ENCODE measurements around the gene SMAD4.
"Not testable (repeated sequence)": the region's sequence is repeated elsewhere in the genome, so short reads cannot be mapped to it uniquely, and the experiment has no call there.

SMAD4 gene
- total RNA-seq: 62.8 to 71.2 (median 63.7) reads per million in 3 donors

DNA sequence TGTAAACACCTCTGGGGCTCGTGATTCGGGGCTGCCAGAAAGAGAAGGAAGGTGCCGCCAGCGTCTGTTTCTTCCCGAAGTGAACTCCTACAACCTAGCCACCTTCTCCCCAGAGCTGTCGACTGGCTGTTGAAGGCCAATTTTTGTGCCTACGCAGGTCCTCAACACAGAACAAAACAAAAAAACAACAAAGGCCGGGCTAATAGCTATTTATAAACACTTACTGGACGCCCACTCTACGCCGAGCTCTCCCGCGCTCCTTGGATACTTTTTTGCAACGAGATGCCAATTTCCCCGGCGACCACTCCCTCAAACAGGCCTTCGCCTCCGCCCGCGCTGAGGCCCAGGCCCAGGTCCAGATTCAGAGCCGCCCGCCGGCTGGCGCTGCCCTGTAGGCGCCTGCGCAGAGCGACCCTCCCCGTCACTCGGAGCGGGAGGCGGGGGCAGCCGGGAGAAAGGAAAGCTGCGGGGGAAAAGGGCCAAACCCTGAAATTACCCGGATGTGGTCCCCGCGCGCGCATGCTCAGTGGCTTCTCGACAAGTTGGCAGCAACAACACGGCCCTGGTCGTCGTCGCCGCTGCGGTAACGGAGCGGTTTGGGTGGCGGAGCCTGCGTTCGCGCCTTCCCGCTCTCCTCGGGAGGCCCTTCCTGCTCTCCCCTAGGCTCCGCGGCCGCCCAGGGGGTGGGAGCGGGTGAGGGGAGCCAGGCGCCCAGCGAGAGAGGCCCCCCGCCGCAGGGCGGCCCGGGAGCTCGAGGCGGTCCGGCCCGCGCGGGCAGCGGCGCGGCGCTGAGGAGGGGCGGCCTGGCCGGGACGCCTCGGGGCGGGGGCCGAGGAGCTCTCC lies at the start of gene SMAD4:
Gene SMAD4 (plus strand): TSS at position 520 of the 843 bp plus-strand sequence. CDS start 16,834 bp downstream, outside the sequence.
- DNase-seq: peak; percentile 95 to 98 (median 98)
- H3K9me3 ChIP-seq (ENCODE audit: control insufficient read depth, low read length): no peaks in the 10 kb centered on the region
- H3K4me1 ChIP-seq (ENCODE audit: control insufficient read depth, insufficient read depth, low read length, poor library complexity, severe bottlenecking): peaks cover 20% of the 10 kb centered on the region
- H3K4me3 ChIP-seq (ENCODE audit: insufficient read depth, low read depth, low read length, poor library complexity, severe bottlenecking): peak within 1 kb of the TSS; percentile 64
- no peaks in the 10 kb centered on the region for H3K27me3 ChIP-seq (replicated peaks; ENCODE audit: control insufficient read depth, insufficient read depth, low read length, poor library complexity, severe bottlenecking)
- no peaks in the 10 kb centered on the region for H3K36me3 ChIP-seq (ENCODE audit: control insufficient read depth, insufficient read depth, low read length)
- H3K27ac ChIP-seq (ENCODE audit: insufficient read depth, low read length, poor library complexity, severe bottlenecking): peak within 1 kb of the TSS; percentile 77

DNA sequence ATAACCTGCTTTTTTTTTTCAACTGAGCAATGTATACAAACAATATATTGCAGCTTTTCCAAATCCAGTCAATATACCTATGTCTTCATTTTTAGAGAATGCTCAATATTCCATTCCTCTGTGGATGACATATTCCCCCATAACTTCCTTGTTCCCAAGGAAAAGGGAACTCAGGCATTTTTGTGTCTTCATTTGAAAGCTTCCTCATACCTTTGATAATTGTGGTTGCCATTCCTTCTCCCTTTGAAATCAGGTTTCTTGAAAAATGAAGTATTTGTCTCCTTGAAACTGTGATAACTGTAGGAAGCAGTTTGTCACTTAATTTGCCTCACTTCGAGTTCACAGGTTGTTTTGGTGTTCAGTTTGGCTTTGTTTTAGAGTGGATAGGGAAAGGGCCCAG lies 48.6 kb upstream of the SMAD4 start:
- Histone ChIP-seq H3K4me3 (ENCODE audit: insufficient read depth, low read depth, low read length, poor library complexity, severe bottlenecking) (no peak overlapping the region), H3K27ac (ENCODE audit: insufficient read depth, low read length, poor library complexity, severe bottlenecking) (no peak overlapping the region), H3K27me3 (replicated peaks; ENCODE audit: control insufficient read depth, insufficient read depth, low read length, poor library complexity, severe bottlenecking) (no peaks in the 10 kb centered on the region), H3K4me1 (ENCODE audit: control insufficient read depth, insufficient read depth, low read length, poor library complexity, severe bottlenecking) (no peaks in the 10 kb centered on the region), H3K9me3 (ENCODE audit: control insufficient read depth, low read length) (peaks cover 3% of the 10 kb centered on the region), H3K36me3 (ENCODE audit: control insufficient read depth, insufficient read depth, low read length) (peaks cover 8% of the 10 kb centered on the region)
- no peak for DNase-seq

DNA sequence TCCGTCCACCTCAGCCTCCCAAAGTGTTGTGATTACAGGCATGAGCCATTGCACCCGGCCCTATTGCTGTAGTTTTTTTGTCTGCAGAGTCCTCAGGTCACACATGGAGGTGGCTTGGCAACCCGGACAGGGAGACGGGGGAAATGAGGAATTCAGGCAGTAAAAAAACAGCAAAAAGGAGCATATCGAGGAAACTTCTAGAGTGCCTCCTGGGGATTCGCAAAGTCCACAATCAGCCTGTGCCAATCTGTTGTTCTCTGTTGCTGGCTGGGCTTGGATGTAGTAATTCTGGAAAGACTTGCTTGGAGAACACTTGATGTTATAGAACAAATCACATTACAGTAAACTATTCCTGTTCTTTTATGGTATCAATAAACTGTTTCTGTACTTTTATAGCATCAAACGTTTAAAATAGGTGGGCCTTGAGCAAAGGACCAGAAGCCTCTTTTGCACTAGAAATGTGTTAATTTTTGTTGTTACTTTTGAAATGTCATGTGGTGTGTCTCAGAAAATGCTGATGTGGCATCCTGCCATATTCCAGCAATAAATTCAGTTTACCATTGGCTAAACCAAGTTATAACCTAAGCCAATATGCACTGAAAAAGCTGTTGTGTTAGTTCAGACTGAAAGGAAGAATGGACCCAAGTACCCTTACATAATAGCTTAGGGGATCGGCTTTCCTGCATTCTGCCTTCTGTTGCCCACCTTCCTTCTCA lies 47.8 kb upstream of the SMAD4 start:
- H3K27ac ChIP-seq (ENCODE audit: insufficient read depth, low read length, poor library complexity, severe bottlenecking): no peak overlapping the region
- peaks cover 2% of the 10 kb centered on the region for H3K9me3 ChIP-seq (ENCODE audit: control insufficient read depth, low read length)
- H3K27me3 ChIP-seq (replicated peaks; ENCODE audit: control insufficient read depth, insufficient read depth, low read length, poor library complexity, severe bottlenecking): no peaks in the 10 kb centered on the region
- H3K4me1 ChIP-seq (ENCODE audit: control insufficient read depth, insufficient read depth, low read length, poor library complexity, severe bottlenecking): no peaks in the 10 kb centered on the region
- DNase-seq: no peak
- peaks cover 7% of the 10 kb centered on the region for H3K36me3 ChIP-seq (ENCODE audit: control insufficient read depth, insufficient read depth, low read length)
- no peak overlapping the region for H3K4me3 ChIP-seq (ENCODE audit: insufficient read depth, low read depth, low read length, poor library complexity, severe bottlenecking)

DNA sequence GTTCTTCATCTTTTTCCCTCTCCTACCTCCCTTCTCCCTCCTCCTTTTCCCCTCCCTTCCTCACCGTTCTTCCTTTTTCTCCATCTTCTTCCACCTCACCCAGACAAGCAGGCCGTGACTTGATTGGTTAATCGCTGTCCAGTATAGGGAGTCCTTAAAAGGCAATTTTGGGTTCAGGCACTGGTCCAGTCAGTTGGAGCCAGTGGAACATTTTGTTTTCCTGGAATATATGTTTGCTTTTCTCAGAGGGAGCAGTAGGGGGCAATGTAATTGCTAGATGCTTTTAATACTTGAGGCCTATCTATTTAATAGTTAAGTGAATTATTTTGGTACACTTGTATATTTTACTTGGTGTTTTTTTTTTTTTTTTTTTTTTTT lies 47.2 kb upstream of the SMAD4 start:
- no peak overlapping the region for H3K27ac ChIP-seq (ENCODE audit: insufficient read depth, low read length, poor library complexity, severe bottlenecking)
- no peaks in the 10 kb centered on the region for H3K27me3 ChIP-seq (replicated peaks; ENCODE audit: control insufficient read depth, insufficient read depth, low read length, poor library complexity, severe bottlenecking)
- no peaks in the 10 kb centered on the region for H3K4me1 ChIP-seq (ENCODE audit: control insufficient read depth, insufficient read depth, low read length, poor library complexity, severe bottlenecking)
- H3K4me3 ChIP-seq (ENCODE audit: insufficient read depth, low read depth, low read length, poor library complexity, severe bottlenecking): no peak overlapping the region
- no peaks in the 10 kb centered on the region for H3K9me3 ChIP-seq (ENCODE audit: control insufficient read depth, low read length)
- H3K36me3 ChIP-seq (ENCODE audit: control insufficient read depth, insufficient read depth, low read length): peaks cover 4% of the 10 kb centered on the region
- no peak for DNase-seq

DNA sequence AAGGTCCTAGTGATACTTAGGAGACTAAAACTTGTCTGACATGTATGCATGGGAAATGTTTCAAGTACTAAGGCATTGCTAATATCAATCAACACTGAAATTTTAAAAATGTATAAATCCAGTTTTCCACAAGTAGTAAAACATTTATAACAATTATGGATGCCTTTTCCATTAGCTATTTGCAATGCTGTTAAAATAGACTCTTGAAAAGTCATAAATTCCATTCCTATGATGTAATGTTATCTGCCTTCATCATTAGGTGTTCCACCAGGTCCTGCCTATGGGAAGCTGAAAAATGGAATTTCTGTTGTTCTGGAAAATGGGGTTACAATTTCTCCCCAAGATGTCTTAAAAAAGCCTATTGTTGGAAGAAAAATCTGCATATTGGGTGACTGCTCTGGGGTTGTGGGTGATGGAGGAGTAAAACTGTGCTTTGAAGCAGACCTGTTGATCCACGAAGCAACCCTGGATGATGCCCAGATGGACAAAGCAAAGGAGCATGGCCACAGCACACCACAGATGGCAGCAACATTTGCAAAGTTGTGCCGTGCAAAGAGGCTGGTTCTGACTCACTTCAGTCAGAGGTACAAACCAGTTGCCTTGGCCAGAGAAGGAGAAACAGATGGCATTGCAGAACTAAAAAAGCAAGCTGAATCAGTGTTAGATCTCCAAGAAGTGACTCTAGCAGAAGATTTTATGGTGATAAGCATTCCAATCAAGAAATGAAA lies 43.5 kb upstream of the SMAD4 start:
- Histone ChIP-seq H3K27ac (ENCODE audit: insufficient read depth, low read length, poor library complexity, severe bottlenecking) (no peak overlapping the region), H3K27me3 (replicated peaks; ENCODE audit: control insufficient read depth, insufficient read depth, low read length, poor library complexity, severe bottlenecking) (no peaks in the 10 kb centered on the region), H3K4me3 (ENCODE audit: insufficient read depth, low read depth, low read length, poor library complexity, severe bottlenecking) (no peak overlapping the region), H3K9me3 (ENCODE audit: control insufficient read depth, low read length) (no peaks in the 10 kb centered on the region), H3K4me1 (ENCODE audit: control insufficient read depth, insufficient read depth, low read length, poor library complexity, severe bottlenecking) (no peaks in the 10 kb centered on the region), H3K36me3 (ENCODE audit: control insufficient read depth, insufficient read depth, low read length) (peaks cover 4% of the 10 kb centered on the region)
- DNase-seq: no peak

DNA sequence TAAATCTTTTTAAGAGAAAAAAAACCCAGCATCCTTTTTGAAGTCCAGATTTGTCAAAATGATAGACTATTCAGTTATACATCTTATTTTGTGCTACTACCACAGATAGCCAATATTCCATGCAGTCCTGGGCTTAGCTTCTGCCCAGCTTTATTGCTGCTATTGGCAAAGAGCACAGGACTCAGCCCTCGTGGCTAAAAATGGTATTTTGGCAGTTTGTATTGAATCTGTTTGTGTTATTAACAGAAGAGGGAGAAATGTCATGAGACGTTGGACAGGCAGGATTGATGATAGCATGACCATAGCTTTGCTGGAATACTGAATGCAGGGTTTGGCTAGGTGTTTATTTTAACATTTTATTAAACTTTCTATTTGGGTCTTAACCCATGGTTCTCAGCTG lies 42.8 kb upstream of the SMAD4 start:
- H3K9me3 ChIP-seq (ENCODE audit: control insufficient read depth, low read length): no peaks in the 10 kb centered on the region
- H3K36me3 ChIP-seq (ENCODE audit: control insufficient read depth, insufficient read depth, low read length): peaks cover 4% of the 10 kb centered on the region
- no peak for DNase-seq
- H3K27ac ChIP-seq (ENCODE audit: insufficient read depth, low read length, poor library complexity, severe bottlenecking): no peak overlapping the region
- no peaks in the 10 kb centered on the region for H3K4me1 ChIP-seq (ENCODE audit: control insufficient read depth, insufficient read depth, low read length, poor library complexity, severe bottlenecking)
- no peaks in the 10 kb centered on the region for H3K27me3 ChIP-seq (replicated peaks; ENCODE audit: control insufficient read depth, insufficient read depth, low read length, poor library complexity, severe bottlenecking)
- H3K4me3 ChIP-seq (ENCODE audit: insufficient read depth, low read depth, low read length, poor library complexity, severe bottlenecking): no peak overlapping the region

DNA sequence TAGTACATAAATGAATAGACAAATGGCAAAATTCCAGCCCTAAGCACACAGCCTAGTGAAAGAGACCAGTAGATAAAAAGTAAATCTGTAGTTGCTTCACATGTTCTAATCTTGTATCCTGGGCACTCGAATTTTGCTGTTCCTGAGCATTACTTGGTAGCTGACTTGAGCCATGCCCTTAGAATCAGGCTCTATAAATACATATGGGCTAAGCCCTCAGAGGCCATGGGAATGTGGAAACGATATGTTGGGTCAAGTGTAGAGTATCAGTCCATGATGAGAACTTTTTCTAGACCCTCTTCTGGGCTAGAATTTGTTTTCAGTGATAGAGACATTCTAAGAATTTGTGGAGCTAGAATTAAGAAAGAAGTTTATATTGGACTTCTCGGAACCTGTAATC lies 40.3 kb upstream of the SMAD4 start:
- Histone ChIP-seq H3K4me3 (ENCODE audit: insufficient read depth, low read depth, low read length, poor library complexity, severe bottlenecking) (no peak overlapping the region), H3K9me3 (ENCODE audit: control insufficient read depth, low read length) (no peaks in the 10 kb centered on the region), H3K27ac (ENCODE audit: insufficient read depth, low read length, poor library complexity, severe bottlenecking) (no peak overlapping the region), H3K27me3 (replicated peaks; ENCODE audit: control insufficient read depth, insufficient read depth, low read length, poor library complexity, severe bottlenecking) (no peaks in the 10 kb centered on the region), H3K4me1 (ENCODE audit: control insufficient read depth, insufficient read depth, low read length, poor library complexity, severe bottlenecking) (no peaks in the 10 kb centered on the region), H3K36me3 (ENCODE audit: control insufficient read depth, insufficient read depth, low read length) (peaks cover 4% of the 10 kb centered on the region)
- DNase-seq: no peak

DNA sequence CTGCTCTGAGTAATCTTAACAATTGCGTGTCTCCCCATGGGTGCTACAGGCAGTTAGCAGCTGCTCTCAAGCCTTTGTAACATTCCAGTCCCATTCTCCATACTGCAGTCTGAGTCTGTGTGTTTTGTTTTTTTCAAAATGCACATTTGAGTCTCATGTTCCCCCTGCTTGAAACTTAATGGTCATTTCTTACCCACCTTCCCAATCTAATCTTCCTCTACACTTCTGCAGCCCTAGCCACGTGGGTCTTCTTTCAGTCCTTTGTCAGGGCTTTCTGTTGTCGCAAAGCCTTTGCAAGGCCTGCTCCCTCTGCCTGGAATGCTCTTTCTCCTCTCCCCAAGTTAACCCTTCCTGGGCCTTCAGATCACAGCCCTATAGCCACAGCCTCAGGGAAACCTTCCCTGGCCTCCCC lies 37.7 kb upstream of the SMAD4 start:
- H3K36me3 ChIP-seq (ENCODE audit: control insufficient read depth, insufficient read depth, low read length): no peaks in the 10 kb centered on the region
- no peaks in the 10 kb centered on the region for H3K9me3 ChIP-seq (ENCODE audit: control insufficient read depth, low read length)
- no peaks in the 10 kb centered on the region for H3K27me3 ChIP-seq (replicated peaks; ENCODE audit: control insufficient read depth, insufficient read depth, low read length, poor library complexity, severe bottlenecking)
- no peaks in the 10 kb centered on the region for H3K4me1 ChIP-seq (ENCODE audit: control insufficient read depth, insufficient read depth, low read length, poor library complexity, severe bottlenecking)
- no peak overlapping the region for H3K4me3 ChIP-seq (ENCODE audit: insufficient read depth, low read depth, low read length, poor library complexity, severe bottlenecking)
- DNase-seq: no peak
- H3K27ac ChIP-seq (ENCODE audit: insufficient read depth, low read length, poor library complexity, severe bottlenecking): no peak overlapping the region

DNA sequence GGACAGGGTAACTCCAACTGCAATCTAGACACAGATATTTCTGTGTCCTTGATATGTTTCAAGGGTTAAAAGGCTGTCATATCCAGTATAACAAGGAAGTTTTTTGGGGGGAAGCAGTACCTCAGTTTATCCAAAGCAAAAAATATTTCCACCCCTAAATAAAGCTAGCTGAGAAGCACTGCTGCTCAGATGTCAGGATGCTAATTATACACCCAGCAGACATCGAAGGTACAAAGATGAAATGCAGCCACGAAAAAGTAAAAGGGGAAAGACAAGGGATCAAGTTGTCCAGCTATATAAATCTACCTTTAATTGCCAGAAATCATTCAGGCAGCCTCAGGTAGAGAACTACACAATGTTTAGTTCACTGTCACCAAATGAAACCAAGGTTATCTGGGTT lies 36.0 kb upstream of the SMAD4 start:
- H3K36me3 ChIP-seq (ENCODE audit: control insufficient read depth, insufficient read depth, low read length): no peaks in the 10 kb centered on the region
- no peak overlapping the region for H3K4me3 ChIP-seq (ENCODE audit: insufficient read depth, low read depth, low read length, poor library complexity, severe bottlenecking)
- H3K27me3 ChIP-seq (replicated peaks; ENCODE audit: control insufficient read depth, insufficient read depth, low read length, poor library complexity, severe bottlenecking): no peaks in the 10 kb centered on the region
- no peaks in the 10 kb centered on the region for H3K9me3 ChIP-seq (ENCODE audit: control insufficient read depth, low read length)
- DNase-seq: no peak
- no peak overlapping the region for H3K27ac ChIP-seq (ENCODE audit: insufficient read depth, low read length, poor library complexity, severe bottlenecking)
- no peaks in the 10 kb centered on the region for H3K4me1 ChIP-seq (ENCODE audit: control insufficient read depth, insufficient read depth, low read length, poor library complexity, severe bottlenecking)

DNA sequence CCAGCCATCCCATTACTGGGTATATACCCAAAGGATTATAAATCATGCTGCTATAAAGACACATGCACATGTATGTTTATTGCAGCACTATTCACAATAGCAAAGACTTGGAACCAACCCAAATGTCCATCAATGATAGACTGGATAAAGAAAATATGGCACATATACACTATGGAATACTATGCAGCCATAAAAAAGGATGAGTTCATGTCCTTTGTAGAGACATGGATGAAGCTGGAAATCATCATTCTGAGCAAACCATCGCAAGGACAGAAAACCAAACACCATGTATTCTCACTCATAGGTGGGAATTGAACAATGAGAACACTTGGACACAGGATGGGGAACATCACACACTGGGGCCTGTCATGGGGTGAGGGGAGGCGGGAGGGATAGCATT lies 26.8 kb upstream of the SMAD4 start:
- H3K4me3 ChIP-seq (ENCODE audit: insufficient read depth, low read depth, low read length, poor library complexity, severe bottlenecking); DNase-seq: not testable (repeated sequence)

More for the DNA sequence above, 26.8 kb upstream of the SMAD4 start:
- not testable (repeated sequence) for H3K4me1 ChIP-seq (ENCODE audit: control insufficient read depth, insufficient read depth, low read length, poor library complexity, severe bottlenecking); H3K27me3 ChIP-seq (replicated peaks; ENCODE audit: control insufficient read depth, insufficient read depth, low read length, poor library complexity, severe bottlenecking); H3K36me3 ChIP-seq (ENCODE audit: control insufficient read depth, insufficient read depth, low read length); H3K9me3 ChIP-seq (ENCODE audit: control insufficient read depth, low read length); H3K27ac ChIP-seq (ENCODE audit: insufficient read depth, low read length, poor library complexity, severe bottlenecking)

Measured in effector memory CD4-positive, alpha-beta T cell (primary cell).